Neural progenitor cell (in vitro differentiated cells): ENCODE results near the gene MIF.
"Not testable (repeated sequence)": the region's sequence is repeated elsewhere in the genome, so short reads cannot be mapped to it uniquely, and the experiment has no call there.

Experiments used
- CTCF ChIP-seq: fragments of 200-600 bp; sonication (generic); IDR thresholded peaks from 2 replicates; pipeline ENCODE4 v1.5.1; 2017; ENCODE audit warnings: antibody characterized with exemption, mild to moderate bottlenecking
- EZH2 ChIP-seq: fragments of 200-600 bp; sonication (generic); IDR thresholded peaks from 2 replicates; pipeline ENCODE4 v1.6.1; 2017; ENCODE audit warnings: antibody characterized with exemption, mild to moderate bottlenecking, moderate library complexity

- TF ChIP-seq CTCF, EZH2: not testable (repeated sequence)
Observed at GRCh38 chr22:23860187-23860586, 34.0 kb upstream of the MIF start.
